Esophagus squamous epithelium (tissue), 4 donors: ENCODE measurements around the gene KIR3DL1.

Source experiments
- POLR2A ChIP-seq, 4 donors: fragments of 450-650 bp; IDR thresholded peaks; one replicate each; pipeline ENCODE4 v1.6.1; 2017; ENCODE audit warnings: antibody characterized with exemption in 4 of 4, mild to moderate bottlenecking in 4 of 4, moderate library complexity in 3 of 4
- TF ChIP-seq, protein P1 (sequence below), 6 experiments: fragments of 450-650 bp in 4 of 6; fragments of 200-600 bp in 2 of 6; sonication (generic) in 2 of 6; IDR thresholded peaks; one replicate each; pipeline ENCODE4 v1.5.1; 2016 to 2019; ENCODE audit warnings: antibody characterized with exemption in 6 of 6, mild to moderate bottlenecking in 4 of 6, moderate library complexity in 4 of 6

DNA sequence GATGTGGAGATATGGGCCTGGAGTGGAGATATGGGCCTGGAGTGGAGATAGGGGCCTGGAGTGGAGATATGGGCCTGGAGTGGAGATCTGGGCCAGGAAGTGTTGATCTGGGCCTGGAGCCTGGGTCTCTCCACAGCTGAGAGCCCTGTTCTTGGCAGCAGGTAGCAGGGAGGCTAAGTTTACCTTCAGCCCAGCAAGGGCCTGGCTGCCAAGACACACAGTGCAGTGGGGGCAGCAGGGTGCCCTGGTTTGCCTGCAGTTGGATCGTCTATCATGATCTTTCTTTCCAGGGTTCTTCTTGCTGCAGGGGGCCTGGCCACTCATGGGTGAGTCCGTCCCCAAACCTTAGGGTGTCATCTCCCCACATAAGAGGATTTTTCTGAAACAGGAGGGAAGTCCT, 34.7 kb downstream of the KIR3DL1 start:
- TF ChIP-seq, protein P1, sequence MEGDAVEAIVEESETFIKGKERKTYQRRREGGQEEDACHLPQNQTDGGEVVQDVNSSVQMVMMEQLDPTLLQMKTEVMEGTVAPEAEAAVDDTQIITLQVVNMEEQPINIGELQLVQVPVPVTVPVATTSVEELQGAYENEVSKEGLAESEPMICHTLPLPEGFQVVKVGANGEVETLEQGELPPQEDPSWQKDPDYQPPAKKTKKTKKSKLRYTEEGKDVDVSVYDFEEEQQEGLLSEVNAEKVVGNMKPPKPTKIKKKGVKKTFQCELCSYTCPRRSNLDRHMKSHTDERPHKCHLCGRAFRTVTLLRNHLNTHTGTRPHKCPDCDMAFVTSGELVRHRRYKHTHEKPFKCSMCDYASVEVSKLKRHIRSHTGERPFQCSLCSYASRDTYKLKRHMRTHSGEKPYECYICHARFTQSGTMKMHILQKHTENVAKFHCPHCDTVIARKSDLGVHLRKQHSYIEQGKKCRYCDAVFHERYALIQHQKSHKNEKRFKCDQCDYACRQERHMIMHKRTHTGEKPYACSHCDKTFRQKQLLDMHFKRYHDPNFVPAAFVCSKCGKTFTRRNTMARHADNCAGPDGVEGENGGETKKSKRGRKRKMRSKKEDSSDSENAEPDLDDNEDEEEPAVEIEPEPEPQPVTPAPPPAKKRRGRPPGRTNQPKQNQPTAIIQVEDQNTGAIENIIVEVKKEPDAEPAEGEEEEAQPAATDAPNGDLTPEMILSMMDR (IDR thresholded peaks at IDR 0.05), result no peak
- TF ChIP-seq POLR2A (IDR thresholded peaks at IDR 0.05), result no peak
